Measurements from ENCODE around the gene ARHGAP18. TPM values are rescaled to one million over a fixed set of nuclear protein-coding genes. Genes with fewer than 3 reads are reported as not detected.

Gene ARHGAP18
- total and polyA plus RNA-seq, 4 donors: 1.6 to 8.0 (median 3.0) TPM

DNA sequence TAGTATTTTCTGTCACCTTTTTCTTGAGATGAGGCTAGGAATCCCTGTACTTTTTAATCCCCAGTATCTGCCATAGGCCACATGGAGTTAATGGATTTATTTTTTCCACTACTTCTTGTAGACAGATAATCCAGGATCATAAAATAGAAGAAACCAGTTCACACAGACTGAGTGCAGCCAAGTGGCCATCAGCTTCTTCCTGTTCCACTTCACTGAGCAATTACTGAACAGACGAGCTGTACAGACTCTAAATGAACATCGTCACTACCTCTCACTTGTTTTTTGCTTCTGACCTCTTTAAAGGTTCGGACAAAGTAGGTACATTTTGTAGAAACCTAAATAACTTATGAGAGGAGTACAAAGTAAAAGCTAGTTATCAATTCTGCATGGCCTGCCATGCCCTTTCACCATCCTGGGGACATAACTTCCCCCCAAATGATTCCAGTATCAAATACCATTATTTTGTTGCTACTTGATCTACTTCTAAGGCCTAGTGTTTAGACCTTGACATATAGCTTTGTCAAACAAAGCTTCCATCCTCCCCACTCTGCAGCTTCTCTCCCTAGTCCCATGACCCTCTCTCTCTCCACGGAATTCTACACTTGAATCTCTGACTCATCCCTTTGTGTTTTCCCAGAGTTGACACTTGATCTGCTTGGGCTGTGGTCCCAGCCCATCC lies 34.4 kb upstream of the ARHGAP18 start:
- H3K4me3 ChIP-seq (ENCODE audit: low read depth in 1 of 3, low read length in 3 of 3): no peak overlapping the region
- no peak for DNase-seq (ENCODE audit: low spot score)
- no peak overlapping the region for H3K9ac ChIP-seq (ENCODE audit: low read depth in 1 of 2, low read length in 2 of 2)
- H3K9me3 ChIP-seq (ENCODE audit: control insufficient read depth in 4 of 4, low read length in 3 of 4): no peaks in the 10 kb centered on the region
- no peak overlapping the region for H3K27ac ChIP-seq (ENCODE audit: low read depth in 1 of 2, low read length in 2 of 2)
- TF ChIP-seq, protein P1, sequence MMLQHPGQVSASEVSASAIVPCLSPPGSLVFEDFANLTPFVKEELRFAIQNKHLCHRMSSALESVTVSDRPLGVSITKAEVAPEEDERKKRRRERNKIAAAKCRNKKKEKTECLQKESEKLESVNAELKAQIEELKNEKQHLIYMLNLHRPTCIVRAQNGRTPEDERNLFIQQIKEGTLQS (IDR thresholded peaks at IDR 0.05): no peak
- TF ChIP-seq HNF4A (conservative IDR thresholded peaks at IDR 0.05) (no peak), GABPA (IDR thresholded peaks at IDR 0.05 in 1 of 2, conservative IDR thresholded peaks at IDR 0.05 in 1 of 2) (no peak), NR2F2 (IDR thresholded peaks at IDR 0.05) (no peak), YY1 (IDR thresholded peaks at IDR 0.05) (no peak)
- 74% methylated on average over 4 of the region's 4 CpGs for WGBS
- peaks cover 2 to 13% (median 11%) of the 10 kb centered on the region in 4 donors for H3K4me1 ChIP-seq (ENCODE audit: control insufficient read depth in 4 of 4, insufficient read depth in 4 of 4, low read length in 3 of 4)
- H3K27me3 ChIP-seq (ENCODE audit: control insufficient read depth in 4 of 4, insufficient read depth in 4 of 4, low read length in 3 of 4): no peaks in the 10 kb centered on the region
- no peaks in the 10 kb centered on the region for H3K36me3 ChIP-seq (ENCODE audit: control insufficient read depth in 4 of 4, insufficient read depth in 3 of 4, low read depth in 1 of 4, low read length in 3 of 4)

DNA sequence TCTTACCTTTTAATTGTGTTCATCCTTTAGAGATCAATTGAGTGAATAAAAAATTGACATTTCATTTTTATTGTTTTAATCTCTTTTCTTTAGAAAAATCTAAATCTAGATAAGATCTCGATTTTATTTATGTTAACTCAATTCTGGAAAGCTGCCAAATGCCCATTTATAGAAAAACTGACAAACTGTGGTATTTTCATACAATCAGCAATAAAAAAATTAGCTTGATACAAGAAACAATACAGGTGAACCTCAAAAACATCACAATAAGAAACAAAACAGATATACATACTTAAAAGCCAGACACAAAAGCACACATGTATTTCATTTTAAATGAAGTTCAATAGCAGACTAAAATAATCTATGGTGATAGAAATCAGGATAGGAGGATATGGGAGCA lies 30.0 kb upstream of the ARHGAP18 start:
- no peak overlapping the region for H3K9ac ChIP-seq (ENCODE audit: low read depth in 1 of 2, low read length in 2 of 2)
- H3K27ac ChIP-seq (ENCODE audit: low read depth in 1 of 2, low read length in 2 of 2): no peak overlapping the region
- H3K27me3 ChIP-seq (ENCODE audit: control insufficient read depth in 4 of 4, insufficient read depth in 4 of 4, low read length in 3 of 4): no peaks in the 10 kb centered on the region
- 32% methylated on average over 1 of the region's 1 CpG for WGBS
- H3K4me3 ChIP-seq (ENCODE audit: low read depth in 1 of 3, low read length in 3 of 3): no peak overlapping the region
- no peak for TF ChIP-seq YY1 (IDR thresholded peaks at IDR 0.05)
- no peak for TF ChIP-seq JUND (IDR thresholded peaks at IDR 0.05)
- TF ChIP-seq TAF1 (conservative IDR thresholded peaks at IDR 0.05): no peak
- TF ChIP-seq, protein P2, sequence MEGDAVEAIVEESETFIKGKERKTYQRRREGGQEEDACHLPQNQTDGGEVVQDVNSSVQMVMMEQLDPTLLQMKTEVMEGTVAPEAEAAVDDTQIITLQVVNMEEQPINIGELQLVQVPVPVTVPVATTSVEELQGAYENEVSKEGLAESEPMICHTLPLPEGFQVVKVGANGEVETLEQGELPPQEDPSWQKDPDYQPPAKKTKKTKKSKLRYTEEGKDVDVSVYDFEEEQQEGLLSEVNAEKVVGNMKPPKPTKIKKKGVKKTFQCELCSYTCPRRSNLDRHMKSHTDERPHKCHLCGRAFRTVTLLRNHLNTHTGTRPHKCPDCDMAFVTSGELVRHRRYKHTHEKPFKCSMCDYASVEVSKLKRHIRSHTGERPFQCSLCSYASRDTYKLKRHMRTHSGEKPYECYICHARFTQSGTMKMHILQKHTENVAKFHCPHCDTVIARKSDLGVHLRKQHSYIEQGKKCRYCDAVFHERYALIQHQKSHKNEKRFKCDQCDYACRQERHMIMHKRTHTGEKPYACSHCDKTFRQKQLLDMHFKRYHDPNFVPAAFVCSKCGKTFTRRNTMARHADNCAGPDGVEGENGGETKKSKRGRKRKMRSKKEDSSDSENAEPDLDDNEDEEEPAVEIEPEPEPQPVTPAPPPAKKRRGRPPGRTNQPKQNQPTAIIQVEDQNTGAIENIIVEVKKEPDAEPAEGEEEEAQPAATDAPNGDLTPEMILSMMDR (IDR thresholded peaks at IDR 0.05; ENCODE audit: low read depth, low read length, missing input control): no peak
- no peak for TF ChIP-seq FOXA1 (IDR thresholded peaks at IDR 0.05)
- TF ChIP-seq, protein P3, sequence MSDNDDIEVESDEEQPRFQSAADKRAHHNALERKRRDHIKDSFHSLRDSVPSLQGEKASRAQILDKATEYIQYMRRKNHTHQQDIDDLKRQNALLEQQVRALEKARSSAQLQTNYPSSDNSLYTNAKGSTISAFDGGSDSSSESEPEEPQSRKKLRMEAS (IDR thresholded peaks at IDR 0.05): no peak
- TF ChIP-seq HNF4A (conservative IDR thresholded peaks at IDR 0.05): no peak
- TF ChIP-seq RXRA (IDR thresholded peaks at IDR 0.05): no peak
- TF ChIP-seq, protein P1 (IDR thresholded peaks at IDR 0.05): no peak
- no peak for TF ChIP-seq HNF4G (IDR thresholded peaks at IDR 0.05)
- TF ChIP-seq SP1 (IDR thresholded peaks at IDR 0.05): no peak
- TF ChIP-seq RAD21 (IDR thresholded peaks at IDR 0.05): no peak
- no peak for DNase-seq (ENCODE audit: low spot score)
- H3K36me3 ChIP-seq (ENCODE audit: control insufficient read depth in 4 of 4, insufficient read depth in 3 of 4, low read depth in 1 of 4, low read length in 3 of 4): no peaks in the 10 kb centered on the region
- no peaks in the 10 kb centered on the region for H3K4me1 ChIP-seq (ENCODE audit: control insufficient read depth in 4 of 4, insufficient read depth in 4 of 4, low read length in 3 of 4)
- H3K9me3 ChIP-seq (ENCODE audit: control insufficient read depth in 4 of 4, low read length in 3 of 4): no peaks in the 10 kb centered on the region

DNA sequence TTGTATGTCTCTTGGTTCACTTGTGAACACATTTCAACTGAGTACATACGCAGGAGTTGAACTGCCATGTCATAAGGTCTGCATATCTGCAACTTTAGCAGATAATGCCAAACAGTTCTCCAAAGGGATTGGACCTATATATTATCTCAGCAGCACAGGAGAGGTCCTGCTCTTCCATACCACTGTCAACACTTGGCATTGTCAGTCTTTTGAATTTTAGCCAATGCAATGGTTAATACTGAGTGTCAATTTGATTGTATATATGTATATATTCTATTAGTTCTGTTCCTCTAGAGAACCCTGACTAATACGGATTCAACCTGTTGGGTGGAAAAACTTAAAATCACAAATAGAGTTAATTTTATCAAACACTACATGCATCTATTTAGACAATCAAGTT lies 26.1 kb upstream of the ARHGAP18 start:
- no peaks in the 10 kb centered on the region for H3K9me3 ChIP-seq (ENCODE audit: control insufficient read depth in 4 of 4, low read length in 3 of 4)
- no peak overlapping the region for H3K4me3 ChIP-seq (ENCODE audit: low read depth in 1 of 3, low read length in 3 of 3)
- 95% methylated on average over 2 of the region's 2 CpGs for WGBS
- DNase-seq (ENCODE audit: low spot score): no peak
- no peak overlapping the region for H3K9ac ChIP-seq (ENCODE audit: low read depth in 1 of 2, low read length in 2 of 2)
- no peaks in the 10 kb centered on the region for H3K27me3 ChIP-seq (ENCODE audit: control insufficient read depth in 4 of 4, insufficient read depth in 4 of 4, low read length in 3 of 4)
- H3K4me1 ChIP-seq (ENCODE audit: control insufficient read depth in 4 of 4, insufficient read depth in 4 of 4, low read length in 3 of 4): no peaks in the 10 kb centered on the region
- H3K27ac ChIP-seq (ENCODE audit: low read depth in 1 of 2, low read length in 2 of 2): no peak overlapping the region
- no peaks in the 10 kb centered on the region for H3K36me3 ChIP-seq (ENCODE audit: control insufficient read depth in 4 of 4, insufficient read depth in 3 of 4, low read depth in 1 of 4, low read length in 3 of 4)
- TF ChIP-seq JUND (IDR thresholded peaks at IDR 0.05) (no peak), HNF4G (IDR thresholded peaks at IDR 0.05) (no peak), RAD21 (IDR thresholded peaks at IDR 0.05) (no peak), NR2F2 (IDR thresholded peaks at IDR 0.05) (no peak), EGR1 (IDR thresholded peaks at IDR 0.05; ENCODE audit: low read depth in 2 of 2) (no peak), YY1 (IDR thresholded peaks at IDR 0.05) (no peak), TAF1 (conservative IDR thresholded peaks at IDR 0.05) (no peak), HNF4A (conservative IDR thresholded peaks at IDR 0.05) (no peak), GABPA (IDR thresholded peaks at IDR 0.05 in 1 of 2, conservative IDR thresholded peaks at IDR 0.05 in 1 of 2) (no peak), RXRA (IDR thresholded peaks at IDR 0.05) (no peak)
- TF ChIP-seq, protein P3 (IDR thresholded peaks at IDR 0.05): no peak
- TF ChIP-seq, protein P4, sequence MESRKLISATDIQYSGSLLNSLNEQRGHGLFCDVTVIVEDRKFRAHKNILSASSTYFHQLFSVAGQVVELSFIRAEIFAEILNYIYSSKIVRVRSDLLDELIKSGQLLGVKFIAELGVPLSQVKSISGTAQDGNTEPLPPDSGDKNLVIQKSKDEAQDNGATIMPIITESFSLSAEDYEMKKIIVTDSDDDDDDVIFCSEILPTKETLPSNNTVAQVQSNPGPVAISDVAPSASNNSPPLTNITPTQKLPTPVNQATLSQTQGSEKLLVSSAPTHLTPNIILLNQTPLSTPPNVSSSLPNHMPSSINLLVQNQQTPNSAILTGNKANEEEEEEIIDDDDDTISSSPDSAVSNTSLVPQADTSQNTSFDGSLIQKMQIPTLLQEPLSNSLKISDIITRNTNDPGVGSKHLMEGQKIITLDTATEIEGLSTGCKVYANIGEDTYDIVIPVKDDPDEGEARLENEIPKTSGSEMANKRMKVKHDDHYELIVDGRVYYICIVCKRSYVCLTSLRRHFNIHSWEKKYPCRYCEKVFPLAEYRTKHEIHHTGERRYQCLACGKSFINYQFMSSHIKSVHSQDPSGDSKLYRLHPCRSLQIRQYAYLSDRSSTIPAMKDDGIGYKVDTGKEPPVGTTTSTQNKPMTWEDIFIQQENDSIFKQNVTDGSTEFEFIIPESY (IDR thresholded peaks at IDR 0.05): no peak
- TF ChIP-seq, protein P5, sequence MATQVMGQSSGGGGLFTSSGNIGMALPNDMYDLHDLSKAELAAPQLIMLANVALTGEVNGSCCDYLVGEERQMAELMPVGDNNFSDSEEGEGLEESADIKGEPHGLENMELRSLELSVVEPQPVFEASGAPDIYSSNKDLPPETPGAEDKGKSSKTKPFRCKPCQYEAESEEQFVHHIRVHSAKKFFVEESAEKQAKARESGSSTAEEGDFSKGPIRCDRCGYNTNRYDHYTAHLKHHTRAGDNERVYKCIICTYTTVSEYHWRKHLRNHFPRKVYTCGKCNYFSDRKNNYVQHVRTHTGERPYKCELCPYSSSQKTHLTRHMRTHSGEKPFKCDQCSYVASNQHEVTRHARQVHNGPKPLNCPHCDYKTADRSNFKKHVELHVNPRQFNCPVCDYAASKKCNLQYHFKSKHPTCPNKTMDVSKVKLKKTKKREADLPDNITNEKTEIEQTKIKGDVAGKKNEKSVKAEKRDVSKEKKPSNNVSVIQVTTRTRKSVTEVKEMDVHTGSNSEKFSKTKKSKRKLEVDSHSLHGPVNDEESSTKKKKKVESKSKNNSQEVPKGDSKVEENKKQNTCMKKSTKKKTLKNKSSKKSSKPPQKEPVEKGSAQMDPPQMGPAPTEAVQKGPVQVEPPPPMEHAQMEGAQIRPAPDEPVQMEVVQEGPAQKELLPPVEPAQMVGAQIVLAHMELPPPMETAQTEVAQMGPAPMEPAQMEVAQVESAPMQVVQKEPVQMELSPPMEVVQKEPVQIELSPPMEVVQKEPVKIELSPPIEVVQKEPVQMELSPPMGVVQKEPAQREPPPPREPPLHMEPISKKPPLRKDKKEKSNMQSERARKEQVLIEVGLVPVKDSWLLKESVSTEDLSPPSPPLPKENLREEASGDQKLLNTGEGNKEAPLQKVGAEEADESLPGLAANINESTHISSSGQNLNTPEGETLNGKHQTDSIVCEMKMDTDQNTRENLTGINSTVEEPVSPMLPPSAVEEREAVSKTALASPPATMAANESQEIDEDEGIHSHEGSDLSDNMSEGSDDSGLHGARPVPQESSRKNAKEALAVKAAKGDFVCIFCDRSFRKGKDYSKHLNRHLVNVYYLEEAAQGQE (IDR thresholded peaks at IDR 0.05): no peak
- TF ChIP-seq, protein P1 (IDR thresholded peaks at IDR 0.05): no peak

Measured in liver (tissue), 9 donors.